K562 (cell line): Measurements from ENCODE around the gene CCNY. TPM values are rescaled to one million over a fixed set of nuclear protein-coding genes. Genes with fewer than 3 reads are reported as not detected.

ENCODE experiments used
- BRD9 ChIP-seq: fragments of 450-650 bp; IDR thresholded peaks from 2 replicates; pipeline ENCODE4 v1.6.1; 2018; ENCODE audit warnings: low read depth; ENCODE audit not compliant: partially characterized antibody
- CLOCK ChIP-seq: fragments of 250-450 bp; sonication (Bioruptor Pico); IDR thresholded peaks from 2 replicates; pipeline ENCODE4 v1.4.0; 2020; ENCODE audit warnings: mild to moderate bottlenecking, moderate library complexity, borderline replicate concordance
- FOXA1 ChIP-seq: fragments of 450-650 bp; IDR thresholded peaks from 2 replicates; pipeline ENCODE4 v1.6.1; 2016; ENCODE audit warnings: mild to moderate bottlenecking, borderline replicate concordance
- HDAC1 ChIP-seq, 2 experiments: fragments of 450-650 bp; IDR thresholded peaks; 2 replicates each; pipeline ENCODE4 v1.6.1; 2016 to 2017; ENCODE audit warnings: inconsistent platforms in 1 of 2, mild to moderate bottlenecking in 1 of 2, moderate library complexity in 1 of 2
- IRF2 ChIP-seq: sonication (generic); formaldehyde crosslinking; IDR thresholded peaks from 2 replicates; pipeline ENCODE4 v1.8.1; 2022; ENCODE audit warnings: mild to moderate bottlenecking, missing genetic modification reagents
- L3MBTL2 ChIP-seq: fragments of 450-650 bp; IDR thresholded peaks from 2 replicates; pipeline ENCODE4 v1.6.1; 2016; ENCODE audit warnings: mild to moderate bottlenecking, moderate library complexity
- MAFF ChIP-seq: IDR thresholded peaks from 2 replicates; pipeline ENCODE4 v1.6.1; 2012; ENCODE audit warnings: low read length, improper control_type of control experiment
- NCOA2 ChIP-seq, 2 experiments: fragments of 450-650 bp; IDR thresholded peaks; 2 replicates each; pipeline ENCODE4 v1.6.1; 2018; ENCODE audit warnings: mild to moderate bottlenecking in 2 of 2, moderate library complexity in 1 of 2; ENCODE audit not compliant: partially characterized antibody in 2 of 2
- NCOA6 ChIP-seq: fragments of 450-650 bp; IDR thresholded peaks from 2 replicates; pipeline ENCODE4 v1.6.1; 2017; ENCODE audit warnings: mild to moderate bottlenecking
- NR2C1 ChIP-seq, 2 experiments: fragments of 450-650 bp; IDR thresholded peaks; 2 replicates each; pipeline ENCODE4 v1.6.1; 2017; ENCODE audit warnings: mild to moderate bottlenecking in 2 of 2, antibody characterized with exemption in 1 of 2, inconsistent platforms in 1 of 2, missing compliant biosample characterization in 1 of 2, missing genetic modification characterization in 1 of 2
- SIX5 ChIP-seq, 2 experiments: IDR thresholded peaks; 2 replicates each; pipeline ENCODE4 v1.6.1; 2011; ENCODE audit warnings: low read length in 2 of 2, borderline replicate concordance in 1 of 2, low read depth in 1 of 2, mild to moderate bottlenecking in 1 of 2, moderate library complexity in 1 of 2; ENCODE audit not compliant: insufficient read depth in 1 of 2
- THRB ChIP-seq: fragments of 450-650 bp; formaldehyde crosslinking; conservative IDR thresholded peaks from 2 replicates; pipeline ENCODE4 v1.4.0; 2022; ENCODE audit warnings: mild to moderate bottlenecking, missing genetic modification characterization
- ZBTB12 ChIP-seq: fragments of 250-450 bp; sonication (Bioruptor Pico); IDR thresholded peaks from 2 replicates; pipeline ENCODE4 v1.4.0; 2020
- ZNF134 ChIP-seq: fragments of 250-450 bp; sonication (Bioruptor Pico); conservative IDR thresholded peaks from 2 replicates; pipeline ENCODE4 v1.4.0; 2020
- ZNF311 ChIP-seq: fragments of 250-450 bp; sonication (Bioruptor Pico); IDR thresholded peaks from 2 replicates; pipeline ENCODE4 v1.4.0; 2020; ENCODE audit warnings: mild to moderate bottlenecking, moderate library complexity
- ZNF830 ChIP-seq: fragments of 250-450 bp; sonication (Bioruptor Pico); IDR thresholded peaks from 2 replicates; pipeline ENCODE4 v1.5.0; 2021; ENCODE audit warnings: mild to moderate bottlenecking
- polyA plus RNA-seq, 8 experiments: library from polyadenylated mRNA; depleted of rRNA in 4 of 8; stranded (reverse) in 5 of 8; unstranded in 3 of 8; fragments of >200 nt; fragmentation: Nextera tagmentation in 2 of 8; fragmentation: Illumina TruSeq in 1 of 8; extraction: Ambion mirVana in 2 of 8; extraction: Trizol in 1 of 8; gene quantifications; 2 replicates each; pipeline versions ENCODE4 v1.2.1 to v1.2.3, GENCODE V29; 2011 to 2014; ENCODE audit warnings: inconsistent platforms in 1 of 8, missing spikeins in 1 of 8
- total RNA-seq, 7 experiments: library from RNA; depleted of rRNA in 6 of 7; stranded (reverse); fragments of >200 nt in 6 of 7; fragmentation: Illumina TruSeq in 2 of 7; extraction: Trizol in 2 of 7; gene quantifications; 2 replicates each; pipeline versions ENCODE4 v1.2.1 to v1.2.3, GENCODE V29; 2011 to 2021; ENCODE audit warnings: low replicate concordance in 1 of 7
- TF ChIP-seq, protein P1 (sequence below): fragments of 200-800 bp; sonication (Bioruptor generic); IDR thresholded peaks from 2 replicates; pipeline ENCODE4 v1.6.1; 2016; ENCODE audit warnings: missing genetic modification characterization, missing compliant biosample characterization

CCNY gene
- total and polyA plus RNA-seq, 9 of the 15 experiments (the other 6 are each of a cell fraction or from before 2014, with no cell fraction given) = 8.4 to 109 (median 38.6) TPM

- no peak for TF ChIP-seq ZBTB12 (CRISPR knock-in tag)
- TF ChIP-seq, protein P1, sequence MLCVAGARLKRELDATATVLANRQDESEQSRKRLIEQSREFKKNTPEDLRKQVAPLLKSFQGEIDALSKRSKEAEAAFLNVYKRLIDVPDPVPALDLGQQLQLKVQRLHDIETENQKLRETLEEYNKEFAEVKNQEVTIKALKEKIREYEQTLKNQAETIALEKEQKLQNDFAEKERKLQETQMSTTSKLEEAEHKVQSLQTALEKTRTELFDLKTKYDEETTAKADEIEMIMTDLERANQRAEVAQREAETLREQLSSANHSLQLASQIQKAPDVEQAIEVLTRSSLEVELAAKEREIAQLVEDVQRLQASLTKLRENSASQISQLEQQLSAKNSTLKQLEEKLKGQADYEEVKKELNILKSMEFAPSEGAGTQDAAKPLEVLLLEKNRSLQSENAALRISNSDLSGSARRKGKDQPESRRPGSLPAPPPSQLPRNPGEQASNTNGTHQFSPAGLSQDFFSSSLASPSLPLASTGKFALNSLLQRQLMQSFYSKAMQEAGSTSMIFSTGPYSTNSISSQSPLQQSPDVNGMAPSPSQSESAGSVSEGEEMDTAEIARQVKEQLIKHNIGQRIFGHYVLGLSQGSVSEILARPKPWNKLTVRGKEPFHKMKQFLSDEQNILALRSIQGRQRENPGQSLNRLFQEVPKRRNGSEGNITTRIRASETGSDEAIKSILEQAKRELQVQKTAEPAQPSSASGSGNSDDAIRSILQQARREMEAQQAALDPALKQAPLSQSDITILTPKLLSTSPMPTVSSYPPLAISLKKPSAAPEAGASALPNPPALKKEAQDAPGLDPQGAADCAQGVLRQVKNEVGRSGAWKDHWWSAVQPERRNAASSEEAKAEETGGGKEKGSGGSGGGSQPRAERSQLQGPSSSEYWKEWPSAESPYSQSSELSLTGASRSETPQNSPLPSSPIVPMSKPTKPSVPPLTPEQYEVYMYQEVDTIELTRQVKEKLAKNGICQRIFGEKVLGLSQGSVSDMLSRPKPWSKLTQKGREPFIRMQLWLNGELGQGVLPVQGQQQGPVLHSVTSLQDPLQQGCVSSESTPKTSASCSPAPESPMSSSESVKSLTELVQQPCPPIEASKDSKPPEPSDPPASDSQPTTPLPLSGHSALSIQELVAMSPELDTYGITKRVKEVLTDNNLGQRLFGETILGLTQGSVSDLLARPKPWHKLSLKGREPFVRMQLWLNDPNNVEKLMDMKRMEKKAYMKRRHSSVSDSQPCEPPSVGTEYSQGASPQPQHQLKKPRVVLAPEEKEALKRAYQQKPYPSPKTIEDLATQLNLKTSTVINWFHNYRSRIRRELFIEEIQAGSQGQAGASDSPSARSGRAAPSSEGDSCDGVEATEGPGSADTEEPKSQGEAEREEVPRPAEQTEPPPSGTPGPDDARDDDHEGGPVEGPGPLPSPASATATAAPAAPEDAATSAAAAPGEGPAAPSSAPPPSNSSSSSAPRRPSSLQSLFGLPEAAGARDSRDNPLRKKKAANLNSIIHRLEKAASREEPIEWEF (CRISPR knock-in tag) = no peak
- TF ChIP-seq ZNF830 = no peak
- no peak for TF ChIP-seq THRB (CRISPR knock-in tag)
- peak in 1 of 2 experiments; percentile 60; a peak in 2 of 4 replicates for TF ChIP-seq HDAC1 (IDR thresholded peaks at IDR 0.05)
- TF ChIP-seq NCOA2 (IDR thresholded peaks at IDR 0.05; ENCODE audit: partially characterized antibody in 2 of 2) = no peak
- no peak for TF ChIP-seq BRD9
- no peak for TF ChIP-seq SIX5 (IDR thresholded peaks at IDR 0.05; ENCODE audit: borderline replicate concordance in 1 of 2, insufficient read depth in 1 of 2, low read depth in 1 of 2, low read length in 2 of 2)
- no peak for TF ChIP-seq IRF2 (CRISPR knock-in tag)
- TF ChIP-seq L3MBTL2 = peak; percentile 42; the same call in 1 of the 2 replicates
- no peak for TF ChIP-seq ZNF311
- TF ChIP-seq MAFF = no peak
- TF ChIP-seq ZNF134 (CRISPR knock-in tag) = no peak
- TF ChIP-seq NCOA6 = peak; percentile 30; the same call in 1 of the 2 replicates
- no peak for TF ChIP-seq FOXA1
- TF ChIP-seq CLOCK = no peak
- no peak for TF ChIP-seq NR2C1 (IDR thresholded peaks at IDR 0.05)
- no peak for TF ChIP-seq NR2C1 (tag; IDR thresholded peaks at IDR 0.05)
Observed at GRCh38 chr10:35336921-35337823, 863 bp downstream of the CCNY start (continued).
